Caco-2 (cell line): ENCODE data around the gene CUL4A. TPM values are rescaled to one million over a fixed set of nuclear protein-coding genes. Genes with fewer than 3 reads are reported as not detected.

ENCODE experiments used
- BruUV-seq: library from RNA; stranded (reverse); fragments of 400-500 nt; replicated peaks from 2 replicates; lab custom pipeline; 2021; lab: Mats Ljungman, UMichigan
- CTCF ChIA-PET: fragments of 300-600 bp; sonication (Branson Sonifier 250); formaldehyde crosslinking; loops from one replicate; lab custom pipeline; 2022; ENCODE audit warnings: antibody characterized with exemption; lab: Charles Lee
- POLR2A ChIA-PET: fragments of 300-600 bp; sonication (Branson Sonifier 250); formaldehyde crosslinking; loops from one replicate; lab custom pipeline; 2022; ENCODE audit warnings: antibody characterized with exemption; lab: Charles Lee
- DNase-seq, 2 experiments: peaks; one replicate each; pipeline versions ENCODE4 v3.0.0 to v3.0.0-alpha.2; 2020 to 2022
- H3K27me3 ChIP-seq: replicated peaks from 2 replicates; pipeline ENCODE4 v1.6.0; 2011; ENCODE audit warnings: low read length; ENCODE audit not compliant: control insufficient read depth, insufficient read depth
- H3K36me3 ChIP-seq: 2 replicates; pipeline ENCODE4 v1.5.1; 2011; ENCODE audit warnings: low read length; ENCODE audit not compliant: control insufficient read depth, insufficient read depth
- H3K4me1 ChIP-seq: fragments of 250-450 bp; sonication (Bioruptor Pico); 2 replicates; pipeline ENCODE4 v1.5.1; 2020; ENCODE audit warnings: mild to moderate bottlenecking
- H3K4me3 ChIP-seq: 2 replicates; pipeline ENCODE4 v1.5.1; 2011; ENCODE audit warnings: low read depth, mild to moderate bottlenecking, control low read depth, low read length
- H3K9me3 ChIP-seq: fragments of 250-450 bp; sonication (Bioruptor Pico); 2 replicates; pipeline ENCODE4 v1.5.1; 2020; ENCODE audit warnings: mild to moderate bottlenecking, moderate library complexity
- H3K27ac Mint-ChIP-seq: one replicate; pipeline ENCODE4 v1.8.0; 2022; ENCODE audit warnings: mixed read lengths; ENCODE audit not compliant: unreplicated experiment
- H3K27me3 Mint-ChIP-seq: one replicate; pipeline ENCODE4 v1.8.0; 2022; ENCODE audit warnings: mixed read lengths; ENCODE audit not compliant: insufficient read depth, unreplicated experiment
- H3K36me3 Mint-ChIP-seq: one replicate; pipeline ENCODE4 v1.8.0; 2022; ENCODE audit warnings: mild to moderate bottlenecking, mixed read lengths; ENCODE audit not compliant: insufficient read depth, unreplicated experiment
- H3K4me1 Mint-ChIP-seq: one replicate; pipeline ENCODE4 v1.8.0; 2022; ENCODE audit warnings: low read depth, mixed read lengths; ENCODE audit not compliant: unreplicated experiment
- H3K4me3 Mint-ChIP-seq: one replicate; pipeline ENCODE4 v1.8.0; 2022; ENCODE audit warnings: mild to moderate bottlenecking, moderate library complexity, mixed read lengths; ENCODE audit not compliant: unreplicated experiment
- H3K9me3 Mint-ChIP-seq: one replicate; pipeline ENCODE4 v1.8.0; 2022; ENCODE audit warnings: mixed read lengths; ENCODE audit not compliant: unreplicated experiment
- CTCF ChIP-seq, 2 experiments: fragments of 200-600 bp in 1 of 2; IDR thresholded peaks; 1 replicate in 1 of 2; 2 replicates in 1 of 2; pipeline versions ENCODE4 v1.5.1 to v1.8.0; 2011 to 2022; ENCODE audit warnings: antibody characterized with exemption in 1 of 2, control low read depth in 1 of 2, inconsistent platforms in 1 of 2, low read depth in 1 of 2, low read length in 1 of 2, mild to moderate bottlenecking in 1 of 2, moderate library complexity in 1 of 2; ENCODE audit not compliant: insufficient read depth in 1 of 2, severe bottlenecking in 1 of 2, unreplicated experiment in 1 of 2
- intact Hi-C: fragments of 100-400 bp; cut with micrococcal nuclease; formaldehyde crosslinking; loops from one replicate; pipeline ENCODE4 v1.10.0; 2022; ENCODE audit not compliant: unreplicated experiment
- total RNA-seq: library from RNA; stranded (reverse); gene quantifications from 2 replicates; pipeline ENCODE4 v1.2.3, GENCODE V29; 2022

Gene CUL4A
- total RNA-seq, 1 experiment from 2014 or later = 125 TPM

- POLR2A ChIA-PET = no interaction called here
- no TSS peak for BruUV-seq
Observed at GRCh38 chr13:113232208-113233003, 23.0 kb downstream of the CUL4A start.

GRCh38 chr13:113233101-113233500, 23.7 kb downstream of the CUL4A start:
- DNase-seq = no peak
- ChIA-PET CTCF (no interaction called here), POLR2A (no interaction called here)
- Mint-ChIP-seq H3K36me3 (peaks cover 84% of the 10 kb centered on the region), H3K27me3 (no peaks in the 10 kb centered on the region), H3K9me3 (no peaks in the 10 kb centered on the region), H3K4me3 (no peak overlapping the region), H3K27ac (no peak overlapping the region), H3K4me1 (no peaks in the 10 kb centered on the region)
- no peak overlapping the region for H3K4me3 ChIP-seq
- intact Hi-C loops = no loop called here
- no peak for TF ChIP-seq CTCF (IDR thresholded peaks at IDR 0.05; ENCODE audit: insufficient read depth in 1 of 2, low read depth in 1 of 2, low read length in 1 of 2, severe bottlenecking in 1 of 2, unreplicated experiment in 1 of 2)
- no peaks in the 10 kb centered on the region for H3K4me1 ChIP-seq
- no peaks in the 10 kb centered on the region for H3K27me3 ChIP-seq
- no peaks in the 10 kb centered on the region for H3K9me3 ChIP-seq
- BruUV-seq = no TSS peak
- H3K36me3 ChIP-seq = peaks cover 3% of the 10 kb centered on the region

More at GRCh38 chr13:113232208-113233003, 23.0 kb downstream of the CUL4A start:
- Mint-ChIP-seq H3K27me3 (no peaks in the 10 kb centered on the region), H3K36me3 (peaks cover 85% of the 10 kb centered on the region), H3K4me3 (no peak overlapping the region), H3K4me1 (no peaks in the 10 kb centered on the region), H3K9me3 (no peaks in the 10 kb centered on the region), H3K27ac (no peak overlapping the region)
- DNase-seq = no peak
- no peak for TF ChIP-seq CTCF (IDR thresholded peaks at IDR 0.05; ENCODE audit: insufficient read depth in 1 of 2, low read depth in 1 of 2, low read length in 1 of 2, severe bottlenecking in 1 of 2, unreplicated experiment in 1 of 2)
- Histone ChIP-seq H3K9me3 (no peaks in the 10 kb centered on the region), H3K4me1 (no peaks in the 10 kb centered on the region), H3K27me3 (no peaks in the 10 kb centered on the region), H3K4me3 (no peak overlapping the region), H3K36me3 (peaks cover 6% of the 10 kb centered on the region)
- intact Hi-C loops = no loop called here
- CTCF ChIA-PET = no interaction called here

- intact Hi-C loops = no loop called here
- Histone ChIP-seq H3K4me3 (no peak overlapping the region), H3K36me3 (peaks cover 4% of the 10 kb centered on the region), H3K9me3 (no peaks in the 10 kb centered on the region), H3K4me1 (no peaks in the 10 kb centered on the region), H3K27me3 (no peaks in the 10 kb centered on the region)
- Mint-ChIP-seq H3K4me3 (no peak overlapping the region), H3K9me3 (no peaks in the 10 kb centered on the region), H3K27ac (no peak overlapping the region), H3K27me3 (no peaks in the 10 kb centered on the region), H3K36me3 (peaks cover 69% of the 10 kb centered on the region), H3K4me1 (no peaks in the 10 kb centered on the region)
- DNase-seq = no peak
- POLR2A ChIA-PET = no interaction called here
- CTCF ChIA-PET = no interaction called here
- BruUV-seq = no TSS peak
- TF ChIP-seq CTCF (IDR thresholded peaks at IDR 0.05; ENCODE audit: insufficient read depth in 1 of 2, low read depth in 1 of 2, low read length in 1 of 2, severe bottlenecking in 1 of 2, unreplicated experiment in 1 of 2) = no peak
Observed at GRCh38 chr13:113238536-113238935, 29.1 kb downstream of the CUL4A start.
